ENCODE results near the gene SGSM2.

The SGSM2 gene

DNA sequence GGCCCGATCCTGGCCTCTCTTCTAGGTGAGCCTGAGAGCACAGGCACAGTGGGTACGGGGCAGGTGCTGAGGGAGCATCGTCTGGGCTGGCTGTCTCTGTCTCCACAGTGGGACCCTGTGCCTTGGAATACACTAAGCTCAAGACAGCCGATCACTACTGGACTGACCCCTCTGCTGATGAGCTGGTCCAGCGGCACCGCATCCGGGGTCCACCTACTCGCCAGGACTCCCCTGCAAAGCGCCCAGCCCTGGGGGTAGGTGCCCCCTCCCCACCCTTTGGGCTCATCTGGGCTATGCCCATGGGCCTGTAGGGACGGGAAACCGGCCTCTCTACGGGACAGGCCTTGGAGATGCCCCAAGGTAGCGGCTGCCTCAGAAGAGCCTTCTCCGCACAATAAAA, 25.6 kb downstream of the SGSM2 start:
- DNase-seq: no peak
- Mint-ChIP-seq H3K27ac (no peak overlapping the region), H3K9me3 (no peaks in the 10 kb centered on the region), H3K27me3 (ENCODE audit: low read depth, poor library complexity) (no peaks in the 10 kb centered on the region), H3K4me3 (no peak overlapping the region), H3K4me1 (peaks cover 20% of the 10 kb centered on the region), H3K36me3 (ENCODE audit: low read depth) (peaks cover 11% of the 10 kb centered on the region)
- TF ChIP-seq, protein P1, sequence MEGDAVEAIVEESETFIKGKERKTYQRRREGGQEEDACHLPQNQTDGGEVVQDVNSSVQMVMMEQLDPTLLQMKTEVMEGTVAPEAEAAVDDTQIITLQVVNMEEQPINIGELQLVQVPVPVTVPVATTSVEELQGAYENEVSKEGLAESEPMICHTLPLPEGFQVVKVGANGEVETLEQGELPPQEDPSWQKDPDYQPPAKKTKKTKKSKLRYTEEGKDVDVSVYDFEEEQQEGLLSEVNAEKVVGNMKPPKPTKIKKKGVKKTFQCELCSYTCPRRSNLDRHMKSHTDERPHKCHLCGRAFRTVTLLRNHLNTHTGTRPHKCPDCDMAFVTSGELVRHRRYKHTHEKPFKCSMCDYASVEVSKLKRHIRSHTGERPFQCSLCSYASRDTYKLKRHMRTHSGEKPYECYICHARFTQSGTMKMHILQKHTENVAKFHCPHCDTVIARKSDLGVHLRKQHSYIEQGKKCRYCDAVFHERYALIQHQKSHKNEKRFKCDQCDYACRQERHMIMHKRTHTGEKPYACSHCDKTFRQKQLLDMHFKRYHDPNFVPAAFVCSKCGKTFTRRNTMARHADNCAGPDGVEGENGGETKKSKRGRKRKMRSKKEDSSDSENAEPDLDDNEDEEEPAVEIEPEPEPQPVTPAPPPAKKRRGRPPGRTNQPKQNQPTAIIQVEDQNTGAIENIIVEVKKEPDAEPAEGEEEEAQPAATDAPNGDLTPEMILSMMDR (IDR thresholded peaks at IDR 0.05): no peak

DNA sequence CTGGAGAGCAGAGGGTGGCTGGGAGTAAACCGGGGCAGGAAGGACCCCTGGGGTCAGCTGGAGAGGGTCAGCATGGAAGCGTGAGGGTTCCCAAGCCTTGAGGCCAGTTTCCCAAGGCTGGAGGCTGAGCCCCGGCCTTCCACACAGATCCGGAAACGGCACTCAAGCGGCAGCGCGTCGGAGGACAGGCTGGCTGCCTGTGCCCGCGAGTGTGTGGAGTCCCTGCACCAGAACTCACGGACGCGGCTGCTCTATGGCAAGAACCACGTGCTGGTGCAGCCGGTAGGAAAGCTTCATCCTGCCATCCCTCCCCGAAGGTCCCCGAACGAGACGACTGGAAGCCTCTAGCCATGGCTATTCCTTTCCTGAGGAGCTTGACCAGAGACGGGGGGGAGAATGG, 26.0 kb downstream of the SGSM2 start:
- H3K4me1 Mint-ChIP-seq: peaks cover 20% of the 10 kb centered on the region
- no peak for DNase-seq
- H3K36me3 Mint-ChIP-seq (ENCODE audit: low read depth): peaks cover 11% of the 10 kb centered on the region
- H3K27ac Mint-ChIP-seq: no peak overlapping the region
- TF ChIP-seq, protein P1 (IDR thresholded peaks at IDR 0.05): no peak
- no peaks in the 10 kb centered on the region for H3K9me3 Mint-ChIP-seq
- H3K27me3 Mint-ChIP-seq (ENCODE audit: low read depth, poor library complexity): no peaks in the 10 kb centered on the region
- H3K4me3 Mint-ChIP-seq: no peak overlapping the region

DNA sequence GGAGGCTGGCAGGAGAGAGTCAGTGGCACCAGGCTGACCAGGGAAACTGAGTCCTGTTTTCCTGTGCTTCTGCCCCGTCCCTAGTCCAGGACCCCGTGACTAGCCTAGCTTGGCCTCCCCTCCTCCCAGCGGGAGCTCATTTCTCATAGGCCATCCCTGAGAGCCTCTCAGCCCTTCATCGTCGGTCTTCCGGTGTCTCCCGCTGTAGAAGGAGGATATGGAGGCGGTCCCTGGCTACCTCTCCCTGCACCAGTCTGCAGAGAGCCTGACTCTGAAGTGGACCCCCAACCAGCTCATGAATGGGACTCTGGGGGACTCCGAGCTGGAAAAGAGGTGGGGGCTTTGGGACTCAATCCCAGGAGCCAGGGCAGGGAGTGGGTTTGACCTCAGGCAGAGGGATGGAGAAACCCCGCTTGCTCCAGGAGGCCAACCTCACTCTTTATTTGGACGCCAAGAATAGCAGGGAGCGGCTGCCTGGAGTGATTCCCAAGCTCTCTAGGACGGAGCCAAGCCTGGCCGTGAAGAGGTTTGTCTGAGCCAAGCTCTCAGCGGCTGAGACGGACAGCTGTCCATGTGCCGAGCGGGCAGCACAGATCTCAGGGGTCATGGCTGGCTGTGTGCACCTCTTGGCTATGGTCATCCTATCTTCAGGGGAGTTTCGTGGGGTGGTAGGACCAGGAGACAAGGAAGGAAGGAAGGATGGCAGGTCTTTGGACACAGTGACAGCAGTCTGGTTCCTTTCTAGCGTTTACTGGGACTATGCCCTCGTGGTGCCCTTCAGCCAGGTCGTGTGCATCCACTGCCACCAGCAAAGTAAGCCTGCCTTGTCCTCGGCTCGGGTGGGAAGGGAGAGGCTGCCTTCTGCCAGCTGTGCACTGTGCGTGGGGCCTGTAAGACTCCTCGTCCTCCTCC, 26.8 kb downstream of the SGSM2 start:
- TF ChIP-seq, protein P1 (IDR thresholded peaks at IDR 0.05): no peak
- Mint-ChIP-seq H3K4me1 (peaks cover 19% of the 10 kb centered on the region), H3K36me3 (ENCODE audit: low read depth) (peaks cover 11% of the 10 kb centered on the region), H3K4me3 (no peak overlapping the region), H3K27me3 (ENCODE audit: low read depth, poor library complexity) (no peaks in the 10 kb centered on the region), H3K27ac (no peak overlapping the region), H3K9me3 (no peaks in the 10 kb centered on the region)
- no peak for DNase-seq

DNA sequence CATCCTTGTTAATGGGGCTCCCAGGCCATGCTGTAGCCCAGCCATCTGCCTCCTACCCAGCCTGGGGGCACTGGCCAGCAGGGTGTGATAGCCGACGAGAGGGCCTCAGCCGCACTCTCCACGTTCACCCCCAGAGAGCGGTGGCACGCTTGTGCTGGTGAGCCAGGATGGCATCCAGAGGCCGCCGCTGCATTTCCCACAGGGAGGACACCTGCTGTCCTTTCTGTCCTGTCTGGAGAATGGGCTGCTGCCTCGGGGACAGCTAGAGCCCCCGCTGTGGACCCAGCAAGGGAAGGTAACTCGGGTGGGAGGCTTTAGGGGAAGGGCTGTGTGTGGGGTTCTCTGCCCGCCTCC, 27.4 kb downstream of the SGSM2 start:
- no peaks in the 10 kb centered on the region for H3K9me3 Mint-ChIP-seq

DNA sequence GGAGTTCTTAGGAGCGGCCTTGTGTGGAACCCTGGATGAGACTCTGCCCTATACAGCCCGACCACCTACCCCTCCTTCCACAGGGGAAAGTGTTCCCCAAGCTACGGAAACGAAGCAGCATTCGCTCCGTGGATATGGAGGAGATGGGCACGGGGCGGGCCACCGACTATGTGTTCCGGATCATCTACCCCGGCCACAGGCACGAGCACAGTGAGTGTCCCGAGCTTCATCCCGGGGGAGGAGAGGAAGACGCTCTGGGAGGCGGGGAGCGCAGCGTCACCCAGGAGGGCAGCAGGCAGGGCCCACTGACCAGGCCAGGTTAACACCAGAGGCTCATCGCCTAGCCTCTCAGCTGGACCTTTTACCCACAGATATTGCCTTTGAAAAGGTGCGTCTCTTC, 27.8 kb downstream of the SGSM2 start:
- Mint-ChIP-seq H3K9me3 (no peaks in the 10 kb centered on the region), H3K36me3 (ENCODE audit: low read depth) (peaks cover 11% of the 10 kb centered on the region)
- DNase-seq: no peak

More for the DNA sequence above, 27.4 kb downstream of the SGSM2 start:
- peaks cover 11% of the 10 kb centered on the region for H3K36me3 Mint-ChIP-seq (ENCODE audit: low read depth)
- no peak overlapping the region for H3K4me3 Mint-ChIP-seq
- no peak overlapping the region for H3K27ac Mint-ChIP-seq
- peaks cover 17% of the 10 kb centered on the region for H3K4me1 Mint-ChIP-seq
- H3K27me3 Mint-ChIP-seq (ENCODE audit: low read depth, poor library complexity): no peaks in the 10 kb centered on the region
- TF ChIP-seq, protein P1 (IDR thresholded peaks at IDR 0.05): no peak
- DNase-seq: no peak

More for the DNA sequence above, 27.8 kb downstream of the SGSM2 start:
- TF ChIP-seq, protein P1 (IDR thresholded peaks at IDR 0.05): no peak
- peaks cover 21% of the 10 kb centered on the region for H3K4me1 Mint-ChIP-seq
- no peak overlapping the region for H3K27ac Mint-ChIP-seq
- H3K27me3 Mint-ChIP-seq (ENCODE audit: low read depth, poor library complexity): peaks cover 1% of the 10 kb centered on the region
- no peak overlapping the region for H3K4me3 Mint-ChIP-seq

Data from nephron progenitor cell (in vitro differentiated cells).